ENCODE data around the gene UBR4. TPM values are rescaled to one million over a fixed set of nuclear protein-coding genes. Genes with fewer than 3 reads are reported as not detected.

Gene UBR4
- total RNA-seq, 1 donor from 2014 or later, result 69.7 TPM

Other genes with a start within 250 kb of the UBR4 start
- gene EMC1, start 41.3 kb upstream of the UBR4 start, total RNA-seq, result 75.0 TPM
- gene MRTO4, start 41.5 kb upstream of the UBR4 start, total RNA-seq, result 31.8 TPM
- 1.2 TPM for gene AKR7A3, start 78.5 kb upstream of the UBR4 start, total RNA-seq
- gene AKR7A2, start 101.9 kb upstream of the UBR4 start, total RNA-seq, result 21.6 TPM
- gene SLC66A1, start 102.1 kb upstream of the UBR4 start, total RNA-seq, result 17.9 TPM

Measured in frontal cortex (tissue), 1 donor.